Activated CD4-positive, CD25-positive, alpha-beta regulatory T cell treated with anti-CD3 and anti-CD28 coated beads, Interleukin-2, amount 50 U/mL, for 16 hours (primary cell): ENCODE results near the gene ADAM12.

Experiments
- DNase-seq: peaks from one replicate; pipeline ENCODE4 v3.0.0-alpha.2; 2020; ENCODE audit warnings: low read depth, low spot score

Gene ADAM12

GRCh38 chr10:126084369-126084768 is 303.9 kb downstream of the ADAM12 start:
- no peak for DNase-seq

GRCh38 chr10:126083009-126083408 is 305.3 kb downstream of the ADAM12 start:
- DNase-seq: no peak

- DNase-seq: no peak
These were observed 306.3 kb downstream of the ADAM12 start for GRCh38 chr10:126081841-126082466.

GRCh38 chr10:126080879-126081411 is 307.3 kb downstream of the ADAM12 start:
- DNase-seq: no peak

- DNase-seq: no peak
These were observed 307.9 kb downstream of the ADAM12 start for GRCh38 chr10:126080291-126080825.

- no peak for DNase-seq
These were observed 313.3 kb downstream of the ADAM12 start for GRCh38 chr10:126075009-126075408.

GRCh38 chr10:126074291-126074690 is 314.0 kb downstream of the ADAM12 start:
- no peak for DNase-seq

- DNase-seq: no peak
These were observed 314.7 kb downstream of the ADAM12 start for GRCh38 chr10:126073606-126074005.

- DNase-seq: no peak
These were observed 315.7 kb downstream of the ADAM12 start for GRCh38 chr10:126072622-126073021.

GRCh38 chr10:126070476-126071215 is 317.6 kb downstream of the ADAM12 start:
- no peak for DNase-seq

GRCh38 chr10:126068322-126068721 is 320.0 kb downstream of the ADAM12 start:
- DNase-seq: no peak

- DNase-seq: no peak
These were observed 321.8 kb downstream of the ADAM12 start for GRCh38 chr10:126066456-126066855.

- no peak for DNase-seq
These were observed 322.4 kb downstream of the ADAM12 start for GRCh38 chr10:126065751-126066377.

GRCh38 chr10:126064512-126064911 is 323.8 kb downstream of the ADAM12 start:
- no peak for DNase-seq

GRCh38 chr10:126063353-126063791 is 324.9 kb downstream of the ADAM12 start:
- DNase-seq: no peak

GRCh38 chr10:126062131-126063032 is 325.9 kb downstream of the ADAM12 start:
- no peak for DNase-seq

- DNase-seq: no peak
These were observed 326.8 kb downstream of the ADAM12 start for GRCh38 chr10:126061526-126061925.

- no peak for DNase-seq
These were observed 327.9 kb downstream of the ADAM12 start for GRCh38 chr10:126060261-126060931.

GRCh38 chr10:126059076-126059826 is 329.0 kb downstream of the ADAM12 start:
- DNase-seq: no peak

- no peak for DNase-seq
These were observed 329.8 kb downstream of the ADAM12 start for GRCh38 chr10:126058507-126058906.
